GM12891 (cell line): Measurements from ENCODE around the gene ZMYND15.

ENCODE experiments used
- PAX5 ChIP-seq: IDR thresholded peaks from 2 replicates; pipeline ENCODE4 v1.6.1; 2011; ENCODE audit warnings: low read length, moderate library complexity, mild to moderate bottlenecking; ENCODE audit not compliant: insufficient read depth, severe bottlenecking
- POLR2A ChIP-seq: IDR thresholded peaks from 2 replicates; pipeline ENCODE4 v1.6.1; 2011; ENCODE audit warnings: low read depth, low read length, control low read depth
- POLR2AphosphoS5 ChIP-seq: IDR thresholded peaks from 2 replicates; pipeline ENCODE4 v1.6.1; 2011; ENCODE audit warnings: low read depth, low read length, control low read depth
- POU2F2 ChIP-seq: IDR thresholded peaks from 2 replicates; pipeline ENCODE4 v1.6.1; 2011; ENCODE audit warnings: low read depth, mild to moderate bottlenecking, control low read depth, low read length, moderate library complexity
- SPI1 ChIP-seq: IDR thresholded peaks from 2 replicates; pipeline ENCODE4 v1.6.1; 2011; ENCODE audit warnings: low read depth, low read length, control low read depth
- TAF1 ChIP-seq: IDR thresholded peaks from 2 replicates; pipeline ENCODE4 v1.6.1; 2011; ENCODE audit warnings: low read depth, low read length, control low read depth

GRCh38 chr17:4751932-4752331 is 12.3 kb downstream of the ZMYND15 start:
- TF ChIP-seq POLR2AphosphoS5 (no peak), POLR2A (no peak), TAF1 (no peak), PAX5 (no peak), POU2F2 (no peak), SPI1 (no peak)
